Measurements from ENCODE around the gene HMGB4.

Gene HMGB4
- 0 to 0.09 (median 0) reads per million in 18 experiments for total RNA-seq

GRCh38 chr1:33863779-33864178, at the start of gene HMGB4:
Gene HMGB4 (plus strand): TSS chr1:33864079. CDS start chr1:33864192, 113 bp downstream.
- no peak for DNase-seq

- DNase-seq = no peak
These were observed 49.7 kb upstream of the HMGB4 start for GRCh38 chr1:33814166-33814565.

- no peak for DNase-seq
These were observed 48.8 kb upstream of the HMGB4 start for GRCh38 chr1:33815061-33815460.

- no peak for DNase-seq
These were observed 45.8 kb upstream of the HMGB4 start for GRCh38 chr1:33818071-33818470.

- DNase-seq = no peak
These were observed 44.5 kb upstream of the HMGB4 start for GRCh38 chr1:33819290-33819912.

- no peak for DNase-seq
These were observed 44.0 kb upstream of the HMGB4 start for GRCh38 chr1:33819913-33820311.

GRCh38 chr1:33820804-33821203, 43.1 kb upstream of the HMGB4 start:
- no peak for DNase-seq

- no peak for DNase-seq
These were observed 42.6 kb upstream of the HMGB4 start for GRCh38 chr1:33821291-33821690.

GRCh38 chr1:33822396-33822795, 41.5 kb upstream of the HMGB4 start:
- DNase-seq = no peak

GRCh38 chr1:33823401-33823800, 40.5 kb upstream of the HMGB4 start:
- DNase-seq = no peak

- DNase-seq = no peak
These were observed 40.0 kb upstream of the HMGB4 start for GRCh38 chr1:33823830-33824229.

GRCh38 chr1:33824321-33824720, 39.6 kb upstream of the HMGB4 start:
- DNase-seq = no peak

- DNase-seq = no peak
These were observed 38.9 kb upstream of the HMGB4 start for GRCh38 chr1:33824971-33825370.

- DNase-seq = no peak
These were observed 38.4 kb upstream of the HMGB4 start for GRCh38 chr1:33825506-33825905.

- DNase-seq = no peak
These were observed 37.6 kb upstream of the HMGB4 start for GRCh38 chr1:33826311-33826710.

GRCh38 chr1:33826711-33827110, 37.2 kb upstream of the HMGB4 start:
- no peak for DNase-seq

GRCh38 chr1:33828059-33828458, 35.8 kb upstream of the HMGB4 start:
- DNase-seq = no peak

GRCh38 chr1:33828654-33829053, 35.2 kb upstream of the HMGB4 start:
- no peak for DNase-seq

- no peak for DNase-seq
These were observed 27.0 kb upstream of the HMGB4 start for GRCh38 chr1:33836911-33837310.

- DNase-seq = no peak
These were observed 26.2 kb upstream of the HMGB4 start for GRCh38 chr1:33837635-33838034.

- DNase-seq = no peak
These were observed 22.4 kb upstream of the HMGB4 start for GRCh38 chr1:33841494-33841893.

GRCh38 chr1:33842348-33842747, 21.5 kb upstream of the HMGB4 start:
- no peak for DNase-seq

GRCh38 chr1:33844166-33844565, 19.7 kb upstream of the HMGB4 start:
- DNase-seq = no peak

GRCh38 chr1:33846861-33847260, 17.0 kb upstream of the HMGB4 start:
- DNase-seq = no peak
